GM23248 (cell line): ENCODE measurements around the gene MON1B. TPM values are rescaled to one million over a fixed set of nuclear protein-coding genes. Genes with fewer than 3 reads are reported as not detected.

ENCODE experiments used
- DNase-seq: peaks from one replicate; pipeline ENCODE4 v3.0.0-alpha.2; 2015
- H2AFZ ChIP-seq: fragments of 200-600 bp; sonication (generic); 2 replicates; pipeline ENCODE4 v1.6.1; 2016; ENCODE audit warnings: antibody characterized with exemption
- H3F3A ChIP-seq: fragments of 200-600 bp; sonication (generic); 2 replicates; pipeline ENCODE4 v1.6.1; 2016; ENCODE audit warnings: mild to moderate bottlenecking, antibody characterized with exemption, mixed run types; ENCODE audit not compliant: insufficient read depth
- H3K27ac ChIP-seq: fragments of 200-600 bp; sonication (generic); 2 replicates; pipeline ENCODE4 v1.5.1; 2016; ENCODE audit warnings: mild to moderate bottlenecking
- H3K27me3 ChIP-seq: fragments of 200-600 bp; sonication (generic); replicated peaks from 2 replicates; pipeline ENCODE4 v1.6.1; 2016; ENCODE audit warnings: mild to moderate bottlenecking; ENCODE audit not compliant: insufficient read depth
- H3K36me3 ChIP-seq: fragments of 200-600 bp; sonication (generic); 2 replicates; pipeline ENCODE4 v1.6.1; 2016; ENCODE audit warnings: low read depth, mild to moderate bottlenecking
- H3K4me1 ChIP-seq: fragments of 200-600 bp; sonication (generic); 2 replicates; pipeline ENCODE4 v1.6.1; 2016; ENCODE audit warnings: mild to moderate bottlenecking; ENCODE audit not compliant: insufficient read depth
- H3K4me2 ChIP-seq: fragments of 200-600 bp; sonication (generic); one replicate; pipeline ENCODE4 v1.6.1; 2016; ENCODE audit warnings: mild to moderate bottlenecking; ENCODE audit not compliant: unreplicated experiment
- H3K4me3 ChIP-seq: fragments of 200-600 bp; sonication (generic); 2 replicates; pipeline ENCODE4 v1.5.1; 2016; ENCODE audit warnings: mild to moderate bottlenecking
- H3K79me2 ChIP-seq: fragments of 200-600 bp; sonication (generic); 2 replicates; pipeline ENCODE4 v1.6.1; 2016; ENCODE audit warnings: mild to moderate bottlenecking; ENCODE audit not compliant: insufficient read depth
- H3K9ac ChIP-seq: fragments of 200-600 bp; sonication (generic); 2 replicates; pipeline ENCODE4 v1.6.1; 2016; ENCODE audit warnings: mild to moderate bottlenecking
- H3K9me2 ChIP-seq: fragments of 200-600 bp; sonication (generic); 2 replicates; pipeline ENCODE4 v1.6.1; 2016; ENCODE audit warnings: mixed run types, mild to moderate bottlenecking, moderate library complexity; ENCODE audit not compliant: insufficient read depth
- H3K9me3 ChIP-seq: fragments of 200-600 bp; sonication (generic); one replicate; pipeline ENCODE4 v1.6.1; 2017; ENCODE audit warnings: low read depth
- H4K20me1 ChIP-seq: fragments of 200-600 bp; sonication (generic); 2 replicates; pipeline ENCODE4 v1.6.0; 2016; ENCODE audit not compliant: insufficient read depth
- EZH2 ChIP-seq: fragments of 200-600 bp; sonication (generic); IDR thresholded peaks from 2 replicates; pipeline ENCODE4 v1.6.1; 2018; ENCODE audit warnings: antibody characterized with exemption, mild to moderate bottlenecking; ENCODE audit not compliant: insufficient read depth, poor library complexity, severe bottlenecking
- EZH2phosphoT487 ChIP-seq: fragments of 200-600 bp; sonication (generic); IDR thresholded peaks from 2 replicates; pipeline ENCODE4 v1.6.1; 2018; ENCODE audit warnings: antibody characterized with exemption, moderate library complexity, mild to moderate bottlenecking, low read depth; ENCODE audit not compliant: insufficient read depth
- WGBS, 2 experiments: methylation state at CpG; one replicate each; pipeline ENCODE4 v1.1.6; 2015 to 2017; ENCODE audit warnings: low lambda C conversion rate in 2 of 2, low coverage in 1 of 2; ENCODE audit errors: missing lambda C conversion rate in 2 of 2; 5-methylcytosine and 5-hydroxymethylcytosine counted together
- in situ Hi-C: fragments of 300-500 bp; cut with MboI; formaldehyde crosslinking; loops from 2 replicates; pipeline ENCODE4 v1.15.0; 2020
- polyA plus RNA-seq: library from polyadenylated mRNA; unstranded; fragments of >200 nt; fragmentation: Nextera tagmentation; extraction: Ambion mirVana; gene quantifications from 2 replicates; pipeline ENCODE4 v1.2.1, GENCODE V29; 2016
- total RNA-seq: library from RNA; depleted of rRNA; stranded (reverse); fragments of >200 nt; shearing (Covaris generic); gene quantifications from 2 replicates; pipeline ENCODE4 v1.2.3, GENCODE V29; 2014

MON1B gene
- total and polyA plus RNA-seq, 2 experiments from 2014 or later: 9.3 to 22.8 TPM

DNA sequence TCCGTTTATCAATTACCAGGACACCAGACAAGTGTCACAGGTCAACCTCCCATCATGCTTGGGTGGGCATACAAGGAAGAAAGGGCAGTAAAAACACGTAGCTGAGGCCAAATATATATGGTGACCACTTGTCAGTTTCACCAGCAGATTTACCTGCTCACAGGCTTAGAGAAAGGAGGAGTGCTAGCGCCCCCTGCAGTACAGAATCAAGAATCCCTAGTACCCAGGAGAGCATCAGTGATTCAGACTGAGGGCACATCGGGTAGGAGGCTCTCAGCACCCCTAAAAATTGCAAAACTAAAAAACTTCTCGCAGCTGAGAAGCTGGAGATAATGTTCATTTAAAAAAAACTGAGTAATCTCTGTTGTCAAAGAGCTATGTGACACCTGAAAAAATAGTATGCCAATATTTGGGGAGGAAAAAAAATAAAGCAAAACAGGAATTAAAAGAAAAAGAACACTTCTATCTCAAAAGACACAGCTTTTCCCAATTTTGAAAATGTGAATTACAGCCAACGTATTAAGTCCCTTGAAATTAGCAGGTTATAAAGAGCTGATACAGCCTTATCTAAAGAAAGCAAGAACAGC is 21.2 kb upstream of the MON1B start:
- no peak overlapping the region for H3K4me2 ChIP-seq
- H3K9ac ChIP-seq: no peak overlapping the region
- DNase-seq: peak; percentile 41
- H3K27ac ChIP-seq: no peak overlapping the region
- H2AFZ ChIP-seq: no peak overlapping the region
- no peaks in the 10 kb centered on the region for H3K36me3 ChIP-seq
- no peaks in the 10 kb centered on the region for H3F3A ChIP-seq
- no peak overlapping the region for H3K4me3 ChIP-seq
- H3K27me3 ChIP-seq: no peaks in the 10 kb centered on the region; the same call in 1 of the 2 replicates
- WGBS, 2 experiments: 14 to 16% methylated on average over 6 of the region's 6 CpGs
- no peaks in the 10 kb centered on the region for H3K9me2 ChIP-seq
- in situ Hi-C loops: loop anchor here (5.0 kb wide), 1 partner anchor 1382 kb away; no protein-coding TSS in a partner anchor
- H4K20me1 ChIP-seq: no peaks in the 10 kb centered on the region
- H3K79me2 ChIP-seq: no peaks in the 10 kb centered on the region
- TF ChIP-seq EZH2 (no peak), EZH2phosphoT487 (no peak)
- H3K4me1 ChIP-seq: no peaks in the 10 kb centered on the region
- H3K9me3 ChIP-seq: no peaks in the 10 kb centered on the region

DNA sequence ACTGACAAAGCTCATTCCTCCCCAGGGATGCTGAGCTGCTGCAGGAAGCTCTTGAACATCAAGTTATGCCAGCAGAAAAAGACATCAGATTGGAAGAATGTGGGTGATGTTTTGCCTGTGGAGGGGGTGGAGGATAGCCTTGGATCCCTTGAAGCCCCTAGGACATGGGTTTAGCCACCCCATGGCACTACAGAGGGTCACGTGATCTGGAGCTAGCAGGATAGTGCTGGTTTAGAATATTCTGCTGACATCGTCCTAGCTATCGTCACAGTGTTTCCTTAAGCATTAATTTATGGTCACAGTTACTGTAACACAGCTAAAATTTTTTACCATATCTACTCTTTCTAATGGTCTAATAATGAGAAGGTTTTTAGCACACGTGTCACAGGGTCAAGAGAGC is 20.2 kb upstream of the MON1B start:
- H3K4me1 ChIP-seq: no peaks in the 10 kb centered on the region
- H4K20me1 ChIP-seq: no peaks in the 10 kb centered on the region
- no peak for TF ChIP-seq EZH2phosphoT487
- no peak for TF ChIP-seq EZH2
- no peak overlapping the region for H3K4me2 ChIP-seq
- no peaks in the 10 kb centered on the region for H3F3A ChIP-seq
- H3K79me2 ChIP-seq: no peaks in the 10 kb centered on the region
- WGBS, 2 experiments: 32 to 35% methylated on average over 4 of the region's 4 CpGs
- no peak overlapping the region for H3K4me3 ChIP-seq
- H3K9ac ChIP-seq: no peak overlapping the region
- no peak overlapping the region for H3K27ac ChIP-seq
- H2AFZ ChIP-seq: no peak overlapping the region
- H3K9me3 ChIP-seq: no peaks in the 10 kb centered on the region
- no peaks in the 10 kb centered on the region for H3K36me3 ChIP-seq
- no peaks in the 10 kb centered on the region; the same call in none of the 2 replicates for H3K27me3 ChIP-seq
- DNase-seq: no peak
- no peaks in the 10 kb centered on the region for H3K9me2 ChIP-seq
- in situ Hi-C loops: loop anchor here (5.0 kb wide), 1 partner anchor 1384 kb away; no protein-coding TSS in a partner anchor

DNA sequence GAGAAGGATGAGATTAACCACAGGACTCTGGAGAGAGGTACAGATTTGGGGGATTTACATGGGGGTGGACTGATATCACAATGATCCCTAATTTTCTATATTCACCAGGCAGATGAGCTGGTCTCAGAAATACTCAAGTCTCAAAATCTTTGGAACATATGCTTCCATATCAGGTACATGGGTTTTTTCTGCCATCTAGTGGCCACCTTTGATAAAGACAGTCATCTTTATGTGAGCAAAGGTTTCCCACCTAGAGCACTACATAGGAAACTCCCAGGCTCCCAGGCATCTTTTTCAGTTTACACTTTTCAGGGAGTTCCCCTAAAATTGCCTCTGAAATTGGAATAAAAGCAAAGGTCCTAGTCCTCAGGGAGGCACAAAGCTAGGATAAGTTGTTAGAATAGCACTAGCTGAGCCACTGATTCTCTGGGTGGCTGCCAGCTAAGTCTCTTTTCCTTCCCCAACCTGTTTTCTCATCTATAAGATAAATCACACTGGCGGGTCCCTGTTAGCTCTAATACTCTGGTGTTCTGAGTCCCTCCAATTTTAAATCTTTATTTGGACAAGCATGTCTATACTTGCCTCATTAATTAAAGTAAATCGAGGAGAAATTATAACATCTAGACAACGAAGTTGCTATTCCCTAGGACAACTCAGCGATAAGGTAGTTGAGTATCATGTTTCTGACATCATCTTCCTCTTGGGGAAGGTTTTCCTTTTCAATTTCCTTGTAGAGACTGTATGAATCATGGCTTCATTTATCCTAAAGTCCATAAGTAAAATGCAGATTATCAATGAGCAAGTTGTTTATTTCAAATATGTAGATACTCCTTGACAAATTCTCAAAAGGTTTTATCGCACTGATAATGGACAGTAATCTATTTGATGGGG is 19.0 kb upstream of the MON1B start:
- Histone ChIP-seq H2AFZ (no peak overlapping the region), H3K79me2 (no peaks in the 10 kb centered on the region), H3F3A (no peaks in the 10 kb centered on the region), H3K9ac (no peak overlapping the region), H3K27me3 (no peaks in the 10 kb centered on the region; the same call in none of the 2 replicates), H3K4me3 (no peak overlapping the region), H4K20me1 (no peaks in the 10 kb centered on the region), H3K27ac (no peak overlapping the region), H3K36me3 (no peaks in the 10 kb centered on the region), H3K4me1 (no peaks in the 10 kb centered on the region), H3K9me3 (no peaks in the 10 kb centered on the region), H3K9me2 (no peaks in the 10 kb centered on the region), H3K4me2 (no peak overlapping the region)
- 25 to 26% methylated on average over 5 of the region's 5 CpGs for WGBS, 2 experiments
- peak; percentile 68 for DNase-seq
- in situ Hi-C loops: loop anchor here (5.0 kb wide), 1 partner anchor 1385 kb away; no protein-coding TSS in a partner anchor
- TF ChIP-seq EZH2phosphoT487 (no peak), EZH2 (no peak)

DNA sequence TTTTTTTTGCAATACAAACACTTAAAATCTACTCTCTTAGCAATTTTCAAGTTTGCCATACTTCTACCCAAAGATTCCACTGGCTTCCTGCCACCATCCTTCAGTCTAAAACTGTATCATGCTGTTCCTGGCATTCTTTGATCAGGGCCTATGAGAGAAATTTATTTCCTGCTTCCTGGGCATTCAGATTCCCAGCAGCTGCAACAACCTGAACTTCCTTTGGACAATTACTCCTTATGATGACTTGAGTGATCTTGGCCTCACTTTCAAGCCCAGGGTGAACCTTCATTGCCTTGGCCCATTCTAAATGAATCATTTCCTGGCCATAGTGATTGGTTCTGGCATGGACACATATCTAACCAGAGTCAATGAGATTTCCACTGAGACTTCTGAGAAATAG is 18.0 kb upstream of the MON1B start:
- no peak for DNase-seq
- H3K4me2 ChIP-seq: no peak overlapping the region
- no peaks in the 10 kb centered on the region for H3K4me1 ChIP-seq
- H4K20me1 ChIP-seq: no peaks in the 10 kb centered on the region
- no peaks in the 10 kb centered on the region for H3K36me3 ChIP-seq
- no peaks in the 10 kb centered on the region for H3F3A ChIP-seq
- no peaks in the 10 kb centered on the region for H3K79me2 ChIP-seq
- H3K4me3 ChIP-seq: no peak overlapping the region
- H3K27ac ChIP-seq: no peak overlapping the region
- in situ Hi-C loops: loop anchor here (5.0 kb wide), 1 partner anchor 1386 kb away; no protein-coding TSS in a partner anchor
- H3K9me3 ChIP-seq: no peaks in the 10 kb centered on the region
- no peak overlapping the region for H2AFZ ChIP-seq
- no peaks in the 10 kb centered on the region for H3K9me2 ChIP-seq
- H3K9ac ChIP-seq: no peak overlapping the region
- no peaks in the 10 kb centered on the region; the same call in none of the 2 replicates for H3K27me3 ChIP-seq
- TF ChIP-seq EZH2 (no peak), EZH2phosphoT487 (no peak)
